SK-N-SH treated with all-trans-retinoic acid at 6 μM for 48 hours (cell line): ENCODE data around the gene SLC34A3.

Source experiments
- ARNTL ChIP-seq: fragments of 450-650 bp; formaldehyde crosslinking; IDR thresholded peaks from 2 replicates; pipeline ENCODE4 v1.5.0; 2020; ENCODE audit warnings: low read depth, mild to moderate bottlenecking, moderate library complexity, borderline replicate concordance
- PATZ1 ChIP-seq: fragments of 250-450 bp; sonication (Bioruptor Pico); IDR thresholded peaks from 2 replicates; pipeline ENCODE4 v1.8.0; 2020; ENCODE audit warnings: mild to moderate bottlenecking, moderate library complexity, borderline replicate concordance
- POU6F1 ChIP-seq: fragments of 250-450 bp; sonication (Bioruptor Pico); IDR thresholded peaks from 2 replicates; pipeline ENCODE4 v1.8.0; 2021; ENCODE audit warnings: low read depth, mild to moderate bottlenecking, moderate library complexity, borderline replicate concordance
- RARB ChIP-seq: fragments of 250-450 bp; sonication (Bioruptor Pico); IDR thresholded peaks from 2 replicates; pipeline ENCODE4 v1.8.0; 2021; ENCODE audit warnings: mild to moderate bottlenecking, moderate library complexity
- TOX ChIP-seq: fragments of 250-450 bp; sonication (Bioruptor Pico); IDR thresholded peaks from 2 replicates; pipeline ENCODE4 v1.8.0; 2021; ENCODE audit warnings: mild to moderate bottlenecking, moderate library complexity, borderline replicate concordance
- ZFP3 ChIP-seq: fragments of 250-450 bp; sonication (Bioruptor Pico); IDR thresholded peaks from 2 replicates; pipeline ENCODE4 v1.5.0; 2020; ENCODE audit warnings: mild to moderate bottlenecking, moderate library complexity
- ZFP30 ChIP-seq: fragments of 450-650 bp; formaldehyde crosslinking; IDR thresholded peaks from 2 replicates; pipeline ENCODE4 v1.5.0; 2022; ENCODE audit warnings: mild to moderate bottlenecking, moderate library complexity
- ZNF565 ChIP-seq: fragments of 450-650 bp; formaldehyde crosslinking; conservative IDR thresholded peaks from 2 replicates; pipeline ENCODE4 v1.5.0; 2020; ENCODE audit warnings: low read depth, mild to moderate bottlenecking, moderate library complexity

- TF ChIP-seq ARNTL (CRISPR knock-in tag) (no peak), PATZ1 (no peak), ZNF565 (CRISPR knock-in tag) (no peak), ZFP30 (CRISPR knock-in tag) (no peak), RARB (no peak), ZFP3 (no peak), POU6F1 (CRISPR knock-in tag) (no peak), TOX (CRISPR knock-in tag) (no peak)
These were observed 16.6 kb downstream of the SLC34A3 start for GRCh38 chr9:137247135-137247915.
